Stimulated activated CD4-positive, alpha-beta T cell treated with anti-CD3 and anti-CD28 coated beads, Interleukin-12 subunit alpha, Interleukin-12 subunit beta, amount 100 ng/mL, for 48 hours (primary cell): Measurements from ENCODE around the gene OR8K5.
"Not testable (repeated sequence)": the region's sequence is repeated elsewhere in the genome, so short reads cannot be mapped to it uniquely, and the experiment has no call there.

Experiments used
- DNase-seq, 3 donors: peaks; one replicate each; pipeline ENCODE4 v3.0.0-alpha.2; 2020; ENCODE audit warnings: low read depth in 2 of 3, low spot score in 1 of 3

Gene OR8K5, protein sequence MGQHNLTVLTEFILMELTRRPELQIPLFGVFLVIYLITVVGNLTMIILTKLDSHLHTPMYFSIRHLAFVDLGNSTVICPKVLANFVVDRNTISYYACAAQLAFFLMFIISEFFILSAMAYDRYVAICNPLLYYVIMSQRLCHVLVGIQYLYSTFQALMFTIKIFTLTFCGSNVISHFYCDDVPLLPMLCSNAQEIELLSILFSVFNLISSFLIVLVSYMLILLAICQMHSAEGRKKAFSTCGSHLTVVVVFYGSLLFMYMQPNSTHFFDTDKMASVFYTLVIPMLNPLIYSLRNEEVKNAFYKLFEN

DNA sequence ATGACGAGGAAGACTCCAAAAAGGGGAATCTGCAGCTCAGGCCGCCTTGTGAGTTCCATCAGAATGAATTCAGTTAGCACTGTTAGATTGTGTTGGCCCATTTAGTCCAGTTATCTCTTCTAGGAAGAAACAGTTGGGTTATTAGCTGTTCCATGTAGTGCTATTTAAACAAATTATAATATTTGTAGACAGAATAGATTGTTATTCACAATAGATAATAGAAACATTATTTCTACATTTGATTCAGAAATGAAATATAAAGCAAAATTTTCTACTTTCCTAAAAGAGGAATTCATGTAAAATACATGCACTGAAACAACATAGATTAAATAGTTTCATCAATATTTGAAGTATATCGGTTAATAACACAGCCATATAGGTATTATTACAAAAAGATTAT, at the start of gene OR8K5:
Gene OR8K5, minus strand, starts transcription at position 101 of the 400 bp plus-strand sequence. Its CDS starts 0 bp downstream, at position 101.
- DNase-seq: no peak

DNA sequence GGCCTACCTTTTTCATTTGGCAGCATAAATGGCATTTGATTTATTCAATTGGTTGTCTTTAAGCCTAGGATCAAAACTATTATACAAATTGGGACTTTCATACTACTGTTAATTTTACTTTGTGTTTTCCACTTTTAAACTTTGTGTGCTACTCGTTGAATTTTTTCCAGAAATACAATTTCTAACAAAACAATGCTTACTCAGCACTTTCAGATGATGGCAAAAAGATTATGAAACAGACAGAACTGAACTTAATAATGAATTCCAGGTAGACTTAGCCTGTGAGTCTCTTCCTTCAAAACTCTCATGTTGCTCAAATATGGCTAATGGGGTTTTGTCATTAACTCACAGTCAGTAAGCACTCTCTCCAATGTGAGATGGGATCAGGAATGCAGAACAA, 47.7 kb upstream of the OR8K5 start:
- no peak for DNase-seq

DNA sequence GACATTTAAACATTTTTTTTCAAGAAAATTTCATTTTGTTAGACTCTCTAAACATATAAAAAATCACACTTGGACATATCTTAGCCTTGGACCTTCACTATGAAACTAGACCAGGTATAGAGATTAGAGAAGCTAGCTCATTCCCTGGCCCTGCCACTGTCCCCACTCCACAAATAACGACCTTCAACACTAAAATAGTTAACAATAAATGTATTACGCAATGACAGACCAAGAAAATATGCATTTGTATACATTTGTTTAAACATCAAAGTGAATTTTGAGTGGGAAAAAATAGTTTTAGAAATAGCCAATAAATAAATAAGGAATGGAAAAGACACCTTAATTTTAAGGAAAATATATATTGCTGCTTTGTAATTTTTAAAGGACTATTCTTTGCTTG, 37.2 kb upstream of the OR8K5 start:
- no peak for DNase-seq

DNA sequence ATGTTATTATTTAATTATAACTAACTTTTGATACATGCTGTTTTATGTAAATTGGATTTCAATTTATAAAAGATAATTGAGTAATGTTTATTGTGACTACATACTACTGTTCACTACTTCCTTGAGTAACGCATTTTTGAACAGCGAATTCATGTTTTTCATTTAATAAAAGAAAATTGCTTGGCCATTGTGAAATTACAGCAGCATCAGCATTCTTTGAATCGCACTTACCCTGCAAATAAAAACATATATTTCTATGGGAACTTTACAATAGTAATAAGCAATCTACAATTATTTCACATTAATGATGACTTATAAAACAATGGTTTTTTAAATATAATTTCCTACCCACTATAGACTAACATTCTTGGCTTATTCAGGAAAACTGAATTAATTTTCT, 36.6 kb upstream of the OR8K5 start:
- DNase-seq: no peak

DNA sequence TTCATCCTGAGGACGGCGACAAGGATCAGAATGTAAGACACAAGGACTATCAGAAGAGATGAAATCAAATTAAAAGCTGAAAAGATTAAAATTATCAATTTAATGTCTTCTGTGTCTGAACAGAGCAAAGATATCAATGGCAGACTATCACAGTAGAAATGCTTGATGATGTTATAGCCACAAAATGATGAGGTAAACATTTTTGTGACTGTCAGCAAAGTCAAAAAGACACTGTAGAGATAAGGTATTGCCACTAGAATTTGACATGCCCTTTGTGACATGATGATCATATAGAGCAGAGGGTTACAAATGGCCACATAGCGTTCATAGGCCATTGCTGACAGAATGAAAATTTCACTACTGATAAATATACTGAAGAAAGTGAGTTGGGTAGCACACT, 28.5 kb upstream of the OR8K5 start:
- DNase-seq: no peak

DNA sequence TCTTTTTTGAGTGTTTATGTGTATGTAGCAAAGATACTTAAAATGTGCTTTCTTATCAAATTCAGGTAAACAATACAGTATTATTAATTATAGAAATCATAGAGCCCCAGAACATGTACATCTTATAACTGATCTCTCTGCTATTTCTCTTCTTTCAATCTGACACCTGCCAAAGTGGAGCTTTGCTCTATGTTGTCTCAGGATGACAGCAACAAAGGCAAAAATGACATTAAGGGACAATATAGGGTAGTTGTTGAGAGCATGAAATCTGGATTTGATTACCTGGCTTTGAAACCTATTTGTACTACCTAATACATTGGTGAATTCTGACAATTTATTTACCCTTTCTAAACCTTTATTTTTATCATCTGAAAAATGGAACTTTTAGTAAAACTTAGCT, 23.3 kb upstream of the OR8K5 start:
- DNase-seq: no peak

DNA sequence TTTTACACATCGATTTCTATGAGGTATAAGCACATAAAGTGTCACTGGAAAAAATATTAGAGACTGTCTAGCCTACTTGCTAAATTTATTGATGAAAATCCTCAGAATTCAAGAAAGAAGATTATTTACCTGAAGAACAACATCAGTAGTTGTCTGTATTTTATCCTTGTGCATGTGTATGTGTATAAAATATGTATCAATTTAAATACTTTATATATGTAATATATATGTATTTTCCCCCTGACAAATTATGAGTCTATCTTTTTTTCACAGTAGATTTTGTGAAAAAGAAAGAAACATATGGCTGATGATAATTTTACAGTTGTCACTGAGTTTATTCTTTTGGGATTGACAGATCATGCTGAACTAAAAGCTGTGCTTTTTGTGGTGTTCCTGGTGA, 16.2 kb upstream of the OR8K5 start, which contains the start of gene OR5J2:
Gene OR5J2, plus strand, starts transcription at position 301 of the 400 bp plus-strand sequence. Its CDS starts 0 bp downstream, at position 301.
- no peak for DNase-seq

DNA sequence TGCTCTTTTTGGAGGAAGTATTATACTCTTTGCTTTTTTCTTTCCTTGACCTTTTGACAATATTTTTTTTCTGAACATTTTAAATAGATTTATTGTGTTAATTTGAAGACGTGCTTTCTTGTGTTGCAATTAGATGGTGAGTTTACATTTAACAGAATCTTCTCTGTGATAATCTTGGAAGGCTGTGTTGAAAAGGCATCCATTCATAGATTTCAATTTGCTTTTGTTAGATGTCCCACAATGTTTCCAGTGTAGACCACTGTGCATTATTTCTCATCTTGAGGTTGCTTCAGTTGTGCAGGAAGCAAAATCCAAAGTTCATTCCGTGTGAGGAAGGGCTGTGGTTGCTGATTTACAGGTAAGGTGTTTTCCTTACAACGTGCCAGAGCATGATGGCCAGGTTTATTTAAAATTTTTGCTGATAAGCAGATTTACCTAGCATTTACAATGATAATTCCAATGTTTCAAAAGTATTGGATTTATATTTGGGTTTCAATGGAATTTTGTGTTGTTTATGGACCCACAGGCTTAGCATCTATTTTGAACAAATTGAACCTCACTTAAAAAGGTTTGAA, 12.2 kb upstream of the OR8K5 start:
- DNase-seq: no peak

DNA sequence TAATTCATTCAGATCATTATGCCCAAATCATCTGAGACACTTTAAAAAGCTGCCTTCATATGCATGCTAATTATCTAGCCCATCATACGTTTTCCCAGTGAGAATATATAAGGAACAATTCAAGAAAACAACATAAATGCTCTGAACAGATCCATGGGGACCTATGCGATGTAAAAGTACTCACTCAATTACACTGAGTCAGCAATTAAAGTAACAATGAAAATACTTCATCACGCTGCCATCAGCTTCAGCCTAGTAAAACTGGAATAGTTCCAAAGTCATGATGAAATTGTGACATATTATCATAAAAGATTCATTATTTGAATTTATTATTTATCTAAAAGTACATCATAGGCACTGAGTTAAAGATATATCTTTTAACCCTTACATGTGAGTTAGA, 3.7 kb upstream of the OR8K5 start:
- DNase-seq: no peak

DNA sequence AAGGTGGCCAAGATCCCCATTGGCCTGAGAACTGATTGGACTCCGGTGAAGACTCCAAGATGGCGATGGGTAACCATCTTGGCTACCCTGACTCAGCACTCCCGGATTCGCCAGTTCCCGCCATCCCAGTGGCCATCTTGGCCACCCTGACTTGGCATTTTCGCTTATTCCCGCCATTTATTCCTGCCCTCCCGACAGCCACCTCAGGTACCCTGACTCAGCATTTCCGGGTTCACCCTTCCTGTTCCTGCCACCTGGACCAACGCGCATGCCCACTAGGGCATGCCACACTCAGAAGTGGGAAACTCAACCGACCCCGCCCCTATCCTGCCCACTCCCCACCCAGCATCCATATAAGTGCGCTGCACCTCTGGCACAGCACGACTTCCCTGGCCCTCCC, 7.8 kb downstream of the OR8K5 start:
- no peak for DNase-seq

DNA sequence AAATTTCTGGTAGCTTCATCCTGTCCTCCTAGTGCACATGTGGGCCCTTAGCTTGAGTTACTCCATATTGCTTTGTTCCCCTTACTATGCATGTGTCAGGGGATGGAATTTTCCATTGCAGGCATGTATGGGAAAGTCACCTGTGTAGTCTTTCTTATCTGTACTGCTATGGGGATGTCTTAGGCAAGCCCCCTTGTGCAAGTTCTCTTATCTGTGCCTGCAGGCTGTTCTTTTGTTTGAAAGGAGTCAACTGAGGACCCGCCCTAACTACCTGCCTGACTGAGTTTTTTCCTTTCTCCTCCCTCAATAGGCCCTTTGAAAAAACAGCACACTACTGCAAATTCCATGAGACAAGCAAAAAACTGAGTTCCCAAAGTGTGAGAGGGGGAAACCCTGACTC, 8.7 kb downstream of the OR8K5 start:
- DNase-seq: no peak

DNA sequence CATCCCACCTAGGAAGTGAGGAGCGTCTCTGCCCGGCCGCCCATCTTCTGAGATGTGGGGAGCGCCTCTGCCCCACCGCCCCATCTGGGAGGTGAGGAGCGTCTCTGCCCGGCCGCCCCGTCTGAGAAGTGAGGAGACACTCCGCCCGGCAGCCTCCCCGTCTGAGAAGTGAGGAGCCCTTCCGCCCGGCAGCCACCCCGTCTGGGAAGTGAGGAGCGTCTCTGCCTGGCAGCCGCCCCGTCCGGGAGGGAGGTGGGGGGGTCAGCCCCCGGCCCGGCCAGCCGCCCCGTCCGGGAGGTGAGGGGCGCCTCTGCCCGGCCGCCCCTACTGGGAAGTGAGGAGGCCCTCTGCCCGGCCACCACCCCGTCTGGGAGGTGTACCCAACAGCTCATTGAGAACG, 16.4 kb downstream of the OR8K5 start:
- not testable (repeated sequence) for DNase-seq

DNA sequence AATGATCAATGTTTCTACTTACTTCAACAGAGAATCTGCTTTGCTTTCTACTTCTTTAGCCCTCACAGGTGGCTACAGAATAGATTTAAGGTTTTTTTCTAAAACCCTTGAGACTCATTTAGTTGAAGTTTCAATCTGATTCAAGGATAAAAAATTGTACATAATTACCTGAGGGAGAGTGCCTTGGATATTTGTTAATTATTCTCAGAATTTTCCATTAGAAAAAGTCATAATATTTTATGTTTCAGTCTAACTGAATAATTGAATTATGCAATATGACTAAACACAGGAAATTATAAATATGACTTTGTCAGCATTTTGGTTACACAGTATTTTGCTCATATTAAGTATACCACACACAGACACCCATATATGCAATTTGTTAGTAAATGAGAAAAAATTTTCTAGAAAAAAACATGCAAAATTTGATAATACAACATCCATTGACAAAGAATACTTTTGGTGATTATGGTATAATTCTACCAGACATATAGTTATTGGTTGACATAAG, 19.9 kb downstream of the OR8K5 start, which contains the start of gene OR8J3:
Gene OR8J3, minus strand, starts transcription at position 51 of the 511 bp plus-strand sequence. CDS start 2,483 bp downstream, outside the sequence.
- no peak for DNase-seq

DNA sequence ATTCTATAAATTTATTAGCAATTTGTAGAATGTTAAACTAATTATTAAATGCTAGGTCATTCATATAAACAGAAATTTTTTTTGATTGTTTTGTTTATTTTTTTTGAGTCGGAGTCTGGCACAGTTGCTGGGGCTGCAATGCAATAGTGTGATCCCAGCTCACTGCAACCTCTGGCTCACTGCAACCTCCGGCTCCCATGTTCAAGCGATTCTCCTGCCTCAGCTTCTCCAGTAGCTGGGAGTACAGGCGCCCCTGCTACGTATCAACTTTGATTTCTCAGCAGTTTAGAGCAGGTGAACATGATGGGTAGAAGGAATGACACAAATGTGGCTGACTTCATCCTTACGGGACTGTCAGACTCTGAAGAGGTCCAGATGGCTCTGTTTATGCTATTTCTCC, 38.0 kb downstream of the OR8K5 start, which contains the start of gene OR8H3:
Gene OR8H3, plus strand, starts transcription at position 301 of the 400 bp plus-strand sequence. Its CDS starts 0 bp downstream, at position 301.
- no peak for DNase-seq
